K562 (cell line): Measurements from ENCODE around the gene PPP1R15B.

Source experiments
- CEBPB ChIP-seq: fragments of 450-650 bp; IDR thresholded peaks from 2 replicates; pipeline ENCODE4 v1.6.1; 2016; ENCODE audit warnings: missing genetic modification characterization, missing compliant biosample characterization
- CHD2 ChIP-seq: IDR thresholded peaks from 2 replicates; pipeline ENCODE4 v1.6.1; 2011; ENCODE audit warnings: low read depth, low read length
- EP300 ChIP-seq: IDR thresholded peaks from 2 replicates; pipeline ENCODE4 v1.6.1; 2012; ENCODE audit warnings: low read length, improper control_type of control experiment
- HMG20B ChIP-seq: fragments of 250-450 bp; sonication (Bioruptor Pico); IDR thresholded peaks from 2 replicates; pipeline ENCODE4 v1.5.0; 2021; ENCODE audit warnings: mild to moderate bottlenecking
- KLF6 ChIP-seq: fragments of 250-450 bp; sonication (Bioruptor Pico); IDR thresholded peaks from 2 replicates; pipeline ENCODE4 v1.4.0; 2020; ENCODE audit warnings: mild to moderate bottlenecking, moderate library complexity, borderline replicate concordance
- PHF8 ChIP-seq: fragments of 200-600 bp; sonication (generic); IDR thresholded peaks from 2 replicates; pipeline ENCODE4 v1.6.1; 2012; ENCODE audit warnings: mixed run types, mild to moderate bottlenecking, inconsistent platforms, low read length, moderate library complexity, borderline replicate concordance
- SIN3A ChIP-seq, 2 experiments: fragments of 150-350 bp in 1 of 2; IDR thresholded peaks; 2 replicates each; pipeline ENCODE4 v1.6.1; 2011 to 2016; ENCODE audit warnings: borderline replicate concordance in 2 of 2, low read depth in 2 of 2, low read length in 2 of 2, mild to moderate bottlenecking in 2 of 2, moderate library complexity in 2 of 2; ENCODE audit not compliant: control insufficient read depth in 1 of 2
- ZBTB1 ChIP-seq: sonication (generic); formaldehyde crosslinking; IDR thresholded peaks from 2 replicates; pipeline ENCODE4 v1.8.1; 2023; ENCODE audit warnings: missing genetic modification reagents, low read depth, mild to moderate bottlenecking, borderline replicate concordance
- ZNF354B ChIP-seq: fragments of 250-450 bp; sonication (Bioruptor Pico); IDR thresholded peaks from 2 replicates; pipeline ENCODE4 v1.4.0; 2020
- TF ChIP-seq, protein P1 (sequence below), 2 experiments: fragments of 450-650 bp; IDR thresholded peaks; 2 replicates each; pipeline ENCODE4 v1.6.1; 2018; ENCODE audit warnings: mild to moderate bottlenecking in 2 of 2, low read depth in 1 of 2; ENCODE audit not compliant: partially characterized antibody in 2 of 2
- TF ChIP-seq, protein P2 (sequence below): fragments of 250-450 bp; sonication (Bioruptor Pico); IDR thresholded peaks from 2 replicates; pipeline ENCODE4 v1.5.0; 2021

DNA sequence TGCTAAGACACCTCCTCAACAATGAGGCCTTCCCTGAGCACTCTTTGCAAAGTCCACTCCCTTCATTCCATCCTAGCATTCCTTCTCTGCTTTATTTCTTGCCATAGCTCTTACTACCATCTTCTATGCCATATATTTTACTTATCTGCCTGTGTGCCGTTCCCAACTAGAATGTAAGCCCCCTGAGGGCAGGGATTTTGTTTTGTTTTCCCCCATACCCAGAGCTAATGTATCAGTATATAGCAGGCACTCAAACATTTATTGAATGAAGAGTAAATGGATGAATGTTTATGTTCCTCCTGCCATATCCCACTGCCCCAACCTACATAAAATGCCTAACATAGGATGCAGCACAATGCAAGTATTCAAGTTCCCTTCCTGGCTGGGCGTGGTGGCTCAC is 14.9 kb upstream of the PPP1R15B start:
- no peak for TF ChIP-seq PHF8
- no peak for TF ChIP-seq EP300
- TF ChIP-seq HMG20B (CRISPR knock-in tag), result no peak
- no peak for TF ChIP-seq CHD2
- TF ChIP-seq ZNF354B (CRISPR knock-in tag), result no peak
- no peak for TF ChIP-seq CEBPB (tag)
- TF ChIP-seq, protein P1, sequence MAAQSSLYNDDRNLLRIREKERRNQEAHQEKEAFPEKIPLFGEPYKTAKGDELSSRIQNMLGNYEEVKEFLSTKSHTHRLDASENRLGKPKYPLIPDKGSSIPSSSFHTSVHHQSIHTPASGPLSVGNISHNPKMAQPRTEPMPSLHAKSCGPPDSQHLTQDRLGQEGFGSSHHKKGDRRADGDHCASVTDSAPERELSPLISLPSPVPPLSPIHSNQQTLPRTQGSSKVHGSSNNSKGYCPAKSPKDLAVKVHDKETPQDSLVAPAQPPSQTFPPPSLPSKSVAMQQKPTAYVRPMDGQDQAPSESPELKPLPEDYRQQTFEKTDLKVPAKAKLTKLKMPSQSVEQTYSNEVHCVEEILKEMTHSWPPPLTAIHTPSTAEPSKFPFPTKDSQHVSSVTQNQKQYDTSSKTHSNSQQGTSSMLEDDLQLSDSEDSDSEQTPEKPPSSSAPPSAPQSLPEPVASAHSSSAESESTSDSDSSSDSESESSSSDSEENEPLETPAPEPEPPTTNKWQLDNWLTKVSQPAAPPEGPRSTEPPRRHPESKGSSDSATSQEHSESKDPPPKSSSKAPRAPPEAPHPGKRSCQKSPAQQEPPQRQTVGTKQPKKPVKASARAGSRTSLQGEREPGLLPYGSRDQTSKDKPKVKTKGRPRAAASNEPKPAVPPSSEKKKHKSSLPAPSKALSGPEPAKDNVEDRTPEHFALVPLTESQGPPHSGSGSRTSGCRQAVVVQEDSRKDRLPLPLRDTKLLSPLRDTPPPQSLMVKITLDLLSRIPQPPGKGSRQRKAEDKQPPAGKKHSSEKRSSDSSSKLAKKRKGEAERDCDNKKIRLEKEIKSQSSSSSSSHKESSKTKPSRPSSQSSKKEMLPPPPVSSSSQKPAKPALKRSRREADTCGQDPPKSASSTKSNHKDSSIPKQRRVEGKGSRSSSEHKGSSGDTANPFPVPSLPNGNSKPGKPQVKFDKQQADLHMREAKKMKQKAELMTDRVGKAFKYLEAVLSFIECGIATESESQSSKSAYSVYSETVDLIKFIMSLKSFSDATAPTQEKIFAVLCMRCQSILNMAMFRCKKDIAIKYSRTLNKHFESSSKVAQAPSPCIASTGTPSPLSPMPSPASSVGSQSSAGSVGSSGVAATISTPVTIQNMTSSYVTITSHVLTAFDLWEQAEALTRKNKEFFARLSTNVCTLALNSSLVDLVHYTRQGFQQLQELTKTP (IDR thresholded peaks at IDR 0.05; ENCODE audit: low read depth in 1 of 2, partially characterized antibody in 2 of 2), result no peak
- TF ChIP-seq, protein P2, sequence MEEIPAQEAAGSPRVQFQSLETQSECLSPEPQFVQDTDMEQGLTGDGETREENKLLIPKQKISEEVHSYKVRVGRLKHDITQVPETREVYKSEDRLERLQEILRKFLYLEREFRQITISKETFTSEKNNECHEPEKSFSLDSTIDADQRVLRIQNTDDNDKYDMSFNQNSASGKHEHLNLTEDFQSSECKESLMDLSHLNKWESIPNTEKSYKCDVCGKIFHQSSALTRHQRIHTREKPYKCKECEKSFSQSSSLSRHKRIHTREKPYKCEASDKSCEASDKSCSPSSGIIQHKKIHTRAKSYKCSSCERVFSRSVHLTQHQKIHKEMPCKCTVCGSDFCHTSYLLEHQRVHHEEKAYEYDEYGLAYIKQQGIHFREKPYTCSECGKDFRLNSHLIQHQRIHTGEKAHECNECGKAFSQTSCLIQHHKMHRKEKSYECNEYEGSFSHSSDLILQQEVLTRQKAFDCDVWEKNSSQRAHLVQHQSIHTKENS, result no peak
- TF ChIP-seq ZBTB1 (CRISPR knock-in tag), result no peak
- TF ChIP-seq SIN3A (IDR thresholded peaks at IDR 0.05; ENCODE audit: borderline replicate concordance in 2 of 2, control insufficient read depth in 1 of 2, low read depth in 2 of 2, low read length in 2 of 2), result no peak
- TF ChIP-seq KLF6 (CRISPR knock-in tag), result no peak
